Nephron (organoid): ENCODE results near the gene PALD1.
"Not testable (repeated sequence)": the region's sequence is repeated elsewhere in the genome, so short reads cannot be mapped to it uniquely, and the experiment has no call there.

Experiments
- H3K27ac Mint-ChIP-seq, 3 experiments: 2 replicates each; pipeline ENCODE4 v1.8.0; 2020; ENCODE audit warnings: mixed read lengths in 3 of 3, mild to moderate bottlenecking in 2 of 3, moderate library complexity in 1 of 3
- H3K27me3 Mint-ChIP-seq: 2 replicates; pipeline ENCODE4 v1.8.0; 2021; ENCODE audit warnings: low read depth, mild to moderate bottlenecking, moderate library complexity, mixed read lengths
- H3K36me3 Mint-ChIP-seq: 2 replicates; pipeline ENCODE4 v1.8.0; 2020; ENCODE audit warnings: low read depth, mixed read lengths
- H3K4me1 Mint-ChIP-seq: 2 replicates; pipeline ENCODE4 v1.8.0; 2020; ENCODE audit warnings: mixed read lengths
- H3K4me3 Mint-ChIP-seq, 3 experiments: 2 replicates each; pipeline ENCODE4 v1.8.0; 2020; ENCODE audit warnings: mild to moderate bottlenecking in 3 of 3, mixed read lengths in 3 of 3, moderate library complexity in 2 of 3
- H3K9me3 Mint-ChIP-seq: 2 replicates; pipeline ENCODE4 v1.8.0; 2020; ENCODE audit warnings: mixed read lengths
- CTCF ChIP-seq, 3 experiments: fragments of 200-600 bp; sonication (generic); IDR thresholded peaks; one replicate each; pipeline ENCODE4 v1.5.0; 2021; ENCODE audit warnings: antibody characterized with exemption in 3 of 3; ENCODE audit not compliant: unreplicated experiment in 3 of 3

The PALD1 gene

GRCh38 chr10:70603449-70603801 lies 124.9 kb downstream of the PALD1 start:
- no peaks in the 10 kb centered on the region for H3K27me3 Mint-ChIP-seq
- H3K9me3 Mint-ChIP-seq, result peaks cover 5% of the 10 kb centered on the region

GRCh38 chr10:70604106-70604505 lies 125.5 kb downstream of the PALD1 start:
- Mint-ChIP-seq H3K27me3 (no peaks in the 10 kb centered on the region), H3K27ac (no peak overlapping the region), H3K36me3 (no peaks in the 10 kb centered on the region), H3K9me3 (peaks cover 5% of the 10 kb centered on the region), H3K4me1 (no peaks in the 10 kb centered on the region), H3K4me3 (no peak overlapping the region)
- TF ChIP-seq CTCF (IDR thresholded peaks at IDR 0.05; ENCODE audit: unreplicated experiment in 3 of 3), result no peak

More at GRCh38 chr10:70603449-70603801, 124.9 kb downstream of the PALD1 start:
- Mint-ChIP-seq H3K4me3 (no peak overlapping the region), H3K27ac (no peak overlapping the region), H3K4me1 (no peaks in the 10 kb centered on the region), H3K36me3 (no peaks in the 10 kb centered on the region)
- no peak for TF ChIP-seq CTCF (IDR thresholded peaks at IDR 0.05; ENCODE audit: unreplicated experiment in 3 of 3)

GRCh38 chr10:70605161-70605560 lies 126.6 kb downstream of the PALD1 start:
- no peaks in the 10 kb centered on the region for H3K36me3 Mint-ChIP-seq
- no peaks in the 10 kb centered on the region for H3K4me1 Mint-ChIP-seq
- no peak overlapping the region for H3K27ac Mint-ChIP-seq
- no peak for TF ChIP-seq CTCF (IDR thresholded peaks at IDR 0.05; ENCODE audit: unreplicated experiment in 3 of 3)
- peaks cover 5% of the 10 kb centered on the region for H3K9me3 Mint-ChIP-seq
- H3K27me3 Mint-ChIP-seq, result no peaks in the 10 kb centered on the region
- no peak overlapping the region for H3K4me3 Mint-ChIP-seq

- H3K27me3 Mint-ChIP-seq, result no peaks in the 10 kb centered on the region
- no peak overlapping the region for H3K27ac Mint-ChIP-seq
- peaks cover 5% of the 10 kb centered on the region for H3K9me3 Mint-ChIP-seq
- no peak overlapping the region for H3K4me3 Mint-ChIP-seq
- no peaks in the 10 kb centered on the region for H3K36me3 Mint-ChIP-seq
- TF ChIP-seq CTCF (IDR thresholded peaks at IDR 0.05; ENCODE audit: unreplicated experiment in 3 of 3), result no peak
- no peaks in the 10 kb centered on the region for H3K4me1 Mint-ChIP-seq
Observed at GRCh38 chr10:70607936-70608335, 129.4 kb downstream of the PALD1 start.

- H3K4me1 Mint-ChIP-seq, result peaks cover 5% of the 10 kb centered on the region
- peaks cover 17% of the 10 kb centered on the region for H3K9me3 Mint-ChIP-seq
- H3K36me3 Mint-ChIP-seq, result no peaks in the 10 kb centered on the region
- TF ChIP-seq CTCF (IDR thresholded peaks at IDR 0.05; ENCODE audit: unreplicated experiment in 3 of 3), result no peak
- H3K27ac Mint-ChIP-seq, result no peak overlapping the region
- no peak overlapping the region for H3K4me3 Mint-ChIP-seq
- H3K27me3 Mint-ChIP-seq, result no peaks in the 10 kb centered on the region
Observed at GRCh38 chr10:70613941-70614340, 135.4 kb downstream of the PALD1 start.

- peaks cover 22% of the 10 kb centered on the region for H3K9me3 Mint-ChIP-seq
- H3K27ac Mint-ChIP-seq, H3K4me1 Mint-ChIP-seq, H3K36me3 Mint-ChIP-seq, H3K27me3 Mint-ChIP-seq, H3K4me3 Mint-ChIP-seq: not testable (repeated sequence)
Observed at GRCh38 chr10:70614364-70614763, 135.8 kb downstream of the PALD1 start.
